ENCODE results near the gene GRIN3B.

- TF ChIP-seq ZZZ3 (IDR thresholded peaks at IDR 0.05; ENCODE audit: control insufficient read depth, insufficient read length, low read depth) (no peak), BRCA1 (IDR thresholded peaks at IDR 0.05; ENCODE audit: low read depth, low read length) (no peak), MTA3 (IDR thresholded peaks at IDR 0.05; ENCODE audit: borderline replicate concordance, low read length) (no peak), ZNF274 (IDR thresholded peaks at IDR 0.05; ENCODE audit: insufficient read depth, insufficient read length) (no peak), PML (IDR thresholded peaks at IDR 0.05; ENCODE audit: low read length) (no peak), SP1 (IDR thresholded peaks at IDR 0.05; ENCODE audit: low read depth, low read length) (peak; percentile 29), KDM1A (IDR thresholded peaks at IDR 0.05; ENCODE audit: borderline replicate concordance) (no peak), ELK1 (IDR thresholded peaks at IDR 0.05; ENCODE audit: low read depth, low read length) (no peak), EP300 (IDR thresholded peaks at IDR 0.05; ENCODE audit: borderline replicate concordance in 1 of 2, control insufficient read depth in 1 of 2, low read depth in 2 of 2, low read length in 2 of 2) (no peak), SIN3A (IDR thresholded peaks at IDR 0.05; ENCODE audit: low read depth, low read length) (no peak), CTCF (IDR thresholded peaks at IDR 0.05 in 2 of 3, conservative IDR thresholded peaks at IDR 0.05 in 1 of 3; ENCODE audit: control insufficient read depth in 2 of 3, extremely low read depth in 1 of 3, insufficient read depth in 1 of 3, low read depth in 3 of 3, low read length in 3 of 3) (no peak), ZNF687 (IDR thresholded peaks at IDR 0.05) (no peak)
These were observed 20.9 kb upstream of the GRIN3B start for GRCh38 chr19:979318-979741.

Data from GM12878 (cell line).